Adrenal gland (tissue), 12 donors: ENCODE data around the gene MYL7. TPM values are rescaled to one million over a fixed set of nuclear protein-coding genes. Genes with fewer than 3 reads are reported as not detected.

ENCODE experiments used
- DNase-seq, 7 donors: peaks; one replicate each; pipeline ENCODE4 v3.0.0-alpha.2; 2019 to 2020
- H3K27ac ChIP-seq, 5 donors: fragments of 200-600 bp; sonication (generic) in 4 of 5; 1 replicate in 3 of 5; 2 replicates in 2 of 5; pipeline versions ENCODE4 v1.5.1 to v1.8.0; 2016 to 2020; ENCODE audit warnings: mild to moderate bottlenecking in 1 of 5
- H3K27me3 ChIP-seq: fragments of 200-600 bp; 2 replicates; pipeline ENCODE4 v1.8.0; 2021
- H3K36me3 ChIP-seq, 2 donors: fragments of 200-600 bp; replicated peaks in 1 of 2; 1 replicate in 1 of 2; 2 replicates in 1 of 2; pipeline versions ENCODE4 v1.5.1 to v1.8.0; 2018 to 2022
- H3K4me1 ChIP-seq, 2 donors: fragments of 200-600 bp; replicated peaks in 1 of 2; 1 replicate in 1 of 2; 2 replicates in 1 of 2; pipeline versions ENCODE4 v1.5.1 to v1.8.0; 2018 to 2021
- H3K4me3 ChIP-seq, 4 donors: fragments of 200-600 bp; sonication (generic) in 3 of 4; one replicate each; pipeline ENCODE4 v1.5.1; 2016 to 2018
- H3K9me3 ChIP-seq, 3 donors: fragments of 200-600 bp; sonication (generic) in 1 of 3; replicated peaks in 1 of 3; 1 replicate in 2 of 3; 2 replicates in 1 of 3; pipeline versions ENCODE4 v1.5.1 to v1.8.0; 2016 to 2021
- POLR2A ChIP-seq, 2 donors: fragments of 450-650 bp; IDR thresholded peaks; one replicate each; pipeline ENCODE4 v1.6.1; 2017; ENCODE audit warnings: antibody characterized with exemption in 2 of 2, mild to moderate bottlenecking in 2 of 2, moderate library complexity in 1 of 2
- WGBS, 4 donors: extraction: QIAGEN DNeasy Blood & Tissue Kit in 2 of 4; methylation state at CpG; one replicate each; pipeline versions ENCODE4 v1.1.5 to v1.1.7; 2013 to 2017; 5-methylcytosine and 5-hydroxymethylcytosine counted together
- intact Hi-C, 2 donors: fragments of 100-400 bp; cut with DNase I; formaldehyde crosslinking; loops; one replicate each; pipeline versions ENCODE4 v1.14.1 to v1.15.0; 2022 to 2023
- polyA plus RNA-seq, 3 donors: library from polyadenylated mRNA; stranded (reverse); fragments of 200-250 nt in 2 of 3; fragments of 350-450 nt in 1 of 3; fragmentation: Illumina TruSeq in 1 of 3; extraction: RNeasy Lipid Tissue Mini Kit (QIAGEN cat#74804) in 1 of 3; gene quantifications; one replicate each; pipeline ENCODE4 v1.2.3, GENCODE V29; 2013 to 2014
- total RNA-seq, 9 donors: library from RNA; depleted of rRNA in 4 of 9; stranded (reverse); fragments of >200 nt in 4 of 9; fragments of 120-200 nt in 1 of 9; fragmentation: NEBNext Ultra II Directional in 1 of 9; extraction: Animal tissue kit (Norgen Biotek cat#: 25700) in 1 of 9; gene quantifications; one replicate each; pipeline versions ENCODE4 v1.1.0 to v1.2.4, GENCODE V29; 2013 to 2023
- TF ChIP-seq, protein P1 (sequence below), 6 experiments: fragments of 450-650 bp in 4 of 6; fragments of 200-600 bp in 2 of 6; sonication (generic) in 1 of 6; IDR thresholded peaks; 1 replicate in 5 of 6; 2 replicates in 1 of 6; pipeline versions ENCODE4 v1.5.1 to v1.8.0; 2016 to 2021; ENCODE audit warnings: antibody characterized with exemption in 6 of 6, mild to moderate bottlenecking in 2 of 6, moderate library complexity in 1 of 6
- donor health status: healthy with polysubstance abuse.
- donor health status: Bipolar disorder and iron deficiency.
- donor health status: DM: yes; HTN: yes; CAD: no.
- donor health status: DM: no; HTN: no; CAD: no.
- donor health status: DM: no; HTN: no; CAD: no.
- donor health status: DM: yes; HTN: yes; CAD: no.

The MYL7 gene
- total and polyA plus RNA-seq, 12 donors = 0.17 to 3.5 (median 0.24) TPM; not detected in 9

DNA sequence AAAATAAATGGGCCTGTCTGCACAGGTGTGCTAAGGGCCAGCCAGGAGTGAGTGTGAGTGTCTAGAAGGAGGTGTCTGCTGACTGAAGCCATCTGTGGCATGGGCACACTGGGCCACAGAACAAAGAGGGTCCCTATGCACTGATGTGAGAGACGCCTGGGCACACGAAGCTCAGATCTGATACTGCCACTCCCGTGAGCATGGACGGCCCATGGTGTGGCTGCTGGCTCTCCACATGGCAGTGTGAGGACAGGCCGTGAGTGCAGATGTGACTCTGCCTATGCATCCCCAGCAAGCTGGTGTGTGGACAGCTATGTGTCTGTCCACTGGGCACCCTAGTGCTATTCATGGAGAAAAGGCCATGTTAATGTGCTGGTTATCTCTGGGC is 12.8 kb upstream of the MYL7 start:
- Histone ChIP-seq H3K36me3 (no peaks in the 10 kb centered on the region), H3K27me3 (no peaks in the 10 kb centered on the region), H3K4me1 (no peaks in the 10 kb centered on the region), H3K27ac (no peak overlapping the region), H3K4me3 (no peak overlapping the region), H3K9me3 (no peaks in the 10 kb centered on the region)
- peak in 1 of 7 donors; percentile 5 for DNase-seq
- intact Hi-C loops = no loop called here
- TF ChIP-seq, protein P1, sequence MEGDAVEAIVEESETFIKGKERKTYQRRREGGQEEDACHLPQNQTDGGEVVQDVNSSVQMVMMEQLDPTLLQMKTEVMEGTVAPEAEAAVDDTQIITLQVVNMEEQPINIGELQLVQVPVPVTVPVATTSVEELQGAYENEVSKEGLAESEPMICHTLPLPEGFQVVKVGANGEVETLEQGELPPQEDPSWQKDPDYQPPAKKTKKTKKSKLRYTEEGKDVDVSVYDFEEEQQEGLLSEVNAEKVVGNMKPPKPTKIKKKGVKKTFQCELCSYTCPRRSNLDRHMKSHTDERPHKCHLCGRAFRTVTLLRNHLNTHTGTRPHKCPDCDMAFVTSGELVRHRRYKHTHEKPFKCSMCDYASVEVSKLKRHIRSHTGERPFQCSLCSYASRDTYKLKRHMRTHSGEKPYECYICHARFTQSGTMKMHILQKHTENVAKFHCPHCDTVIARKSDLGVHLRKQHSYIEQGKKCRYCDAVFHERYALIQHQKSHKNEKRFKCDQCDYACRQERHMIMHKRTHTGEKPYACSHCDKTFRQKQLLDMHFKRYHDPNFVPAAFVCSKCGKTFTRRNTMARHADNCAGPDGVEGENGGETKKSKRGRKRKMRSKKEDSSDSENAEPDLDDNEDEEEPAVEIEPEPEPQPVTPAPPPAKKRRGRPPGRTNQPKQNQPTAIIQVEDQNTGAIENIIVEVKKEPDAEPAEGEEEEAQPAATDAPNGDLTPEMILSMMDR (IDR thresholded peaks at IDR 0.05) = no peak
- no peak for TF ChIP-seq POLR2A (IDR thresholded peaks at IDR 0.05)
- 82 to 92% (median 87%) methylated on average over 4 to 5 of the region's 5 CpGs for WGBS, 4 donors

DNA sequence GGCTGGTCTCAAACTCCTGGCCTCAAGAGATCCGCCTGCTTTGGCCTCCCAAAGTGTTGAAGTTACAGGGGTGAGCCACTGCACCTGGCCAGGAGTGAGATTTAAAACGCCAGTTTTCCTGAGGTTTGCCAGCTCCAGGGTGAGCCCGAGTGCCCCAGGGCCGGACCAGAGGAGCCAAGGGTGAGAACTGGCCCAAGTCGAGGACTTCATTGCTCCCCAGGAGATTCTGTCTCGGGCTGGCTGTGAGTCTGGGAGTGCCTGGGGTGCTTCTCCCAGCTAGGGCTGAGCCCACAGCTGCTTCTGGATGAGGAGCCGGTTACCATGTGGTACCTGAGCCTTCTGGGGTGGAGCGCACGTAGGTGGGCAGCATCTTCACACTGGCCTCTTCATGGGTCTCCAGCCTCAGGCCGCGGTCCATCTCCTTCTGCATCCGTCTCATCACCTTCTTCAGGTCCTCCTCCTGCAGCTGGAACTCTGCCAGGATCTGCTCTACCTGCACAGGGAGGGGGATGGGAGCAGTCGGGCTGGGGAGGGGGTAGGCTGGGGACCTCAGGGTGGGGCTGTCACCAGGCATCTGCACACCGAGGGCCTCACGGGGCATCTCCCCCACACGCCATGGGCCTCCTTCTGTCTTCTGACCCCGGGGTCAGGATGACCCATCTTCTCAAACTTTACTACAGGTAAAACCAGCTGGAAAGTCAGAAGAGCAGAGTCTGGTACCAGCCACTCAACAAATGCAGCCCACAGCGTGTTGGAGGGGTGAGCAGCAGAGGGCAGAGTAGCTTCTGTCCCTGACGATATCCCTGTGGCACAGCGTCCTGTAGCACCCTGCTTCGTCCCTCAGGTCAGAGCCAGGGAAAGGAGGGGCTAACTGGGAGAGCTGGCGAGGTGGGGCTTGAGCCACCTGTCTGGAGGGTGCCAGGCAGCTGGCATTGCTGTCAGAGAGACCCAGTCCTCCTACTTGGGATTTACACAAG is 12.1 kb upstream of the MYL7 start:
- intact Hi-C loops = no loop called here
- no peaks in the 10 kb centered on the region for H3K9me3 ChIP-seq
- H3K4me1 ChIP-seq = no peaks in the 10 kb centered on the region
- no peak for TF ChIP-seq POLR2A (IDR thresholded peaks at IDR 0.05)
- TF ChIP-seq, protein P1 (IDR thresholded peaks at IDR 0.05) = no peak
- WGBS, 4 donors = 83 to 90% (median 86%) methylated on average over 9 to 22 of the region's 22 CpGs
- no peak overlapping the region for H3K27ac ChIP-seq
- no peak overlapping the region for H3K4me3 ChIP-seq
- no peaks in the 10 kb centered on the region for H3K27me3 ChIP-seq
- H3K36me3 ChIP-seq = no peaks in the 10 kb centered on the region
- DNase-seq = peak in 1 of 7 donors; percentile 12

DNA sequence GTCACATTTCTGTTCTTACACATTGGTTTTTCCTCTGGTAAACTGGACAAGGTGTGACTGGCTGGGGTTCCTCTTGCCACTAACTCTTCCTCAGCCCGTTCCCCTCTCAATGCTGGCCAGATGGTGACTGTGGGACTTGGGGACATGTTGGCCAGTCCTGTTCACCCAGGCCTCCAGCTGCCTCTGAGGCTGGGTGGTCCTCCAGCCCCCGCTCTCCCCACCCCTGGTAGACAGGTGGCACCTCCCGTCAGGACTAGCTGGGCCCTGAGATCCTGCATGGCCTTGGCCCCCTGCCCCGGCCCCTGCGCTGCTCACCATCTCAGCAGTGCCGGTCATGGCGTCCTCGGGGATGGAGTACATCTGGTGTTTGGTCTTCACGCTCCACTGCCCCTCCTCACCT is 10.8 kb upstream of the MYL7 start:
- H3K4me1 ChIP-seq = no peaks in the 10 kb centered on the region
- no peak overlapping the region for H3K27ac ChIP-seq
- 92 to 97% (median 93%) methylated on average over 7 to 9 of the region's 9 CpGs for WGBS, 4 donors
- no peak overlapping the region for H3K4me3 ChIP-seq
- no peak for TF ChIP-seq POLR2A (IDR thresholded peaks at IDR 0.05)
- TF ChIP-seq, protein P1 (IDR thresholded peaks at IDR 0.05) = no peak
- intact Hi-C loops = no loop called here
- no peaks in the 10 kb centered on the region for H3K27me3 ChIP-seq
- H3K36me3 ChIP-seq = no peaks in the 10 kb centered on the region
- no peaks in the 10 kb centered on the region for H3K9me3 ChIP-seq
- peak in 1 of 7 donors; percentile 12 for DNase-seq

DNA sequence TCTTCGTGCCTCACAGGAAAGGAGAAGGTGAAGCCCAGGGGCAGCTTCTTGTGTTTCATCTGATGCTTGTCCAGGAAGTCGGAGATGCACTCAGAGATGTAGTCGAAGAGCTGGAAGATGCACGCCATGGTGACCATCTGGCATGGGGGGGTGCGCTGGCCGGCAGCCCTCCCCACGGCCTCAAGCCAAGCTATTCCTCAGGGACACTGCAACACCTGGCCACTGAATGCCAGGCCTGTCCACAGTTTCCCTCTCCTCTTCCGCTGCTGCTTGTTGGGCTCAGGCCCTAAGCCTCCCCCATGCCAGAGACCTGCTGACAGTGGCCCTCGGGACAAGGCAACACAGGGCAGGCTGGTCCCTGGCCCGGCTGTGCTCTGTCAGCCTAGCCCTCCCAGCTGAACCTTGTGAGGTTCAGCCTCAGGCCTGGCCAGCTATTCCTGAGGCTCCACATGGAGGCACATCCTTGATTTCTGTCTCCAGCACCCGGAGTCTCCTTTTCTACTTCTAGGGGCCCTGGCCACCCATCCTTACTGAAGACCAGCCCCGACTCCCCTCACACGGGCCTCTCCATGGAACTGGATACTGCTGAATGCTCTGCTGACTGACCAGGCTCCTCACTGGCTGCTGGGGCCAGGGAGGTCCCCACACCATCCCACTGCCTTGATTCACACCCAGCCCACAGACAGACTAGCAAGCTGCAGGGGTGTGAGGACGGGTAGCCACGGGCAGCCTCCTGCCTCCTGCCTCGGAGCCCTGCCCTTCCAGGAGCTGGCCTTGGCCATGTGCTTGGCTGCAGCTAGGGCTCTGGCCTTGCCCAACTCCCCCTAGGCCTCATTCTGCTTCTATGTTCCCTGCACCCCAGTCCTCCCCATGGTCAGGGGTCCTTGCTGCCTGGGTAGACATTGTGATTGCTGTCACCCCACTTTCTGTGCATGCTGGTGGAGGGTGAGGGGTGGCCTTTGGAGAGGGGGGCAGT is 10.1 kb upstream of the MYL7 start:
- TF ChIP-seq POLR2A (IDR thresholded peaks at IDR 0.05) = no peak
- TF ChIP-seq, protein P1 (IDR thresholded peaks at IDR 0.05) = no peak
- 79 to 100% (median 89%) methylated on average over 2 to 16 of the region's 16 CpGs for WGBS, 4 donors
- H3K4me3 ChIP-seq = no peak overlapping the region
- no peaks in the 10 kb centered on the region for H3K36me3 ChIP-seq
- H3K4me1 ChIP-seq = no peaks in the 10 kb centered on the region
- peak in 1 of 7 donors; percentile 13 for DNase-seq
- H3K9me3 ChIP-seq = no peaks in the 10 kb centered on the region
- intact Hi-C loops = no loop called here
- no peaks in the 10 kb centered on the region for H3K27me3 ChIP-seq
- H3K27ac ChIP-seq = no peak overlapping the region
